COR-L47 (cell line): ENCODE measurements around the gene FRAS1.
"Not testable (repeated sequence)": the region's sequence is repeated elsewhere in the genome, so short reads cannot be mapped to it uniquely, and the experiment has no call there.

Experiments
- DNase-seq: peaks from one replicate; lab custom pipeline; 2025; lab: John Stamatoyannopoulos, UW

FRAS1 gene

GRCh38 chr4:78548889-78549288 lies 491.8 kb downstream of the FRAS1 start:
- DNase-seq = not testable (repeated sequence)

- peak; percentile 31 for DNase-seq
Observed at GRCh38 chr4:78551420-78552351, 494.6 kb downstream of the FRAS1 start, which contains the start of gene ANXA3. Gene ANXA3, plus strand, starts transcription at chr4:78551770. Its CDS starts 2,704 bp downstream, at chr4:78554474.

GRCh38 chr4:78552389-78553042 lies 495.4 kb downstream of the FRAS1 start:
- DNase-seq = no peak

- no peak for DNase-seq
Observed at GRCh38 chr4:78553043-78553396, 495.9 kb downstream of the FRAS1 start.

GRCh38 chr4:78553529-78554060 lies 496.5 kb downstream of the FRAS1 start:
- DNase-seq = no peak

- no peak for DNase-seq
Observed at GRCh38 chr4:78556665-78557064, 499.5 kb downstream of the FRAS1 start.

GRCh38 chr4:78557841-78558240 lies 500.7 kb downstream of the FRAS1 start:
- DNase-seq = no peak

- DNase-seq = no peak
Observed at GRCh38 chr4:78558410-78558809, 501.3 kb downstream of the FRAS1 start.

- no peak for DNase-seq
Observed at GRCh38 chr4:78560296-78560963, 503.3 kb downstream of the FRAS1 start.

GRCh38 chr4:78561677-78562076 lies 504.6 kb downstream of the FRAS1 start:
- no peak for DNase-seq

GRCh38 chr4:78562687-78563086 lies 505.6 kb downstream of the FRAS1 start:
- no peak for DNase-seq

GRCh38 chr4:78565971-78566372 lies 508.8 kb downstream of the FRAS1 start:
- DNase-seq = no peak

GRCh38 chr4:78566834-78567499 lies 509.8 kb downstream of the FRAS1 start:
- no peak for DNase-seq

- no peak for DNase-seq
Observed at GRCh38 chr4:78567500-78568060, 510.5 kb downstream of the FRAS1 start.

GRCh38 chr4:78568640-78569305 lies 511.6 kb downstream of the FRAS1 start:
- no peak for DNase-seq

- no peak for DNase-seq
Observed at GRCh38 chr4:78569306-78569821, 512.2 kb downstream of the FRAS1 start.

GRCh38 chr4:78570117-78570516 lies 513.0 kb downstream of the FRAS1 start:
- no peak for DNase-seq

GRCh38 chr4:78571804-78572203 lies 514.7 kb downstream of the FRAS1 start:
- no peak for DNase-seq

GRCh38 chr4:78578674-78579425 lies 521.7 kb downstream of the FRAS1 start:
- DNase-seq = no peak

GRCh38 chr4:78581618-78582017 lies 524.5 kb downstream of the FRAS1 start:
- DNase-seq = no peak
